ENCODE measurements around the gene ACTR2.

The ACTR2 gene

GRCh38 chr2:65199166-65199565 lies 28.5 kb upstream of the ACTR2 start:
- TF ChIP-seq CTCF (IDR thresholded peaks at IDR 0.05) = no peak

- TF ChIP-seq CTCF (IDR thresholded peaks at IDR 0.05) = no peak
Measured at GRCh38 chr2:65199891-65200290, 27.7 kb upstream of the ACTR2 start.

GRCh38 chr2:65204461-65205210 lies 23.0 kb upstream of the ACTR2 start:
- no peak for TF ChIP-seq CTCF (IDR thresholded peaks at IDR 0.05)

- no peak for TF ChIP-seq CTCF (IDR thresholded peaks at IDR 0.05)
Measured at GRCh38 chr2:65212115-65212514, 15.5 kb upstream of the ACTR2 start.

GRCh38 chr2:65212619-65213018 lies 15.0 kb upstream of the ACTR2 start:
- no peak for TF ChIP-seq CTCF (IDR thresholded peaks at IDR 0.05)

GRCh38 chr2:65213035-65213434 lies 14.6 kb upstream of the ACTR2 start:
- TF ChIP-seq CTCF (IDR thresholded peaks at IDR 0.05) = no peak

GRCh38 chr2:65214361-65214760 lies 13.3 kb upstream of the ACTR2 start:
- TF ChIP-seq CTCF (IDR thresholded peaks at IDR 0.05) = no peak

- no peak for TF ChIP-seq CTCF (IDR thresholded peaks at IDR 0.05)
Measured at GRCh38 chr2:65214843-65215242, 12.8 kb upstream of the ACTR2 start.
